Heart left ventricle (tissue), 16 donors: Measurements from ENCODE around the gene MTO1. TPM values are rescaled to one million over a fixed set of nuclear protein-coding genes. Genes with fewer than 3 reads are reported as not detected.
"Not testable (repeated sequence)": the region's sequence is repeated elsewhere in the genome, so short reads cannot be mapped to it uniquely, and the experiment has no call there.

Experiments used
- ATAC-seq, 4 donors: fragments of 200-7000 bp; cut with Tn5 transposase; one replicate each; pipeline ENCODE4 v1.9.1; 2020 to 2022; ENCODE audit warnings: moderate library complexity in 4 of 4, mild to moderate bottlenecking in 3 of 4, moderate number of reproducible peaks in 1 of 4
- DNase-seq, 5 donors: peaks; one replicate each; pipeline ENCODE4 v3.0.0-alpha.2; 2020
- H3K27ac ChIP-seq, 12 donors: fragments of 200-600 bp; sonication (generic) in 4 of 12; one replicate each; pipeline versions ENCODE4 v1.5.0 to v1.8.0; 2016 to 2022; ENCODE audit warnings: mild to moderate bottlenecking in 2 of 12
- H3K27me3 ChIP-seq, 9 donors: fragments of 200-600 bp; sonication (generic) in 2 of 9; one replicate each; pipeline versions ENCODE4 v1.5.1 to v1.8.0; 2016 to 2022; ENCODE audit warnings: mild to moderate bottlenecking in 3 of 9
- H3K36me3 ChIP-seq, 9 donors: fragments of 200-600 bp; sonication (generic) in 2 of 9; one replicate each; pipeline versions ENCODE4 v1.5.0 to v1.8.0; 2018 to 2022; ENCODE audit warnings: mild to moderate bottlenecking in 2 of 9
- H3K4me1 ChIP-seq, 12 donors: fragments of 200-600 bp; sonication (generic) in 4 of 12; one replicate each; pipeline versions ENCODE4 v1.5.0 to v1.8.0; 2016 to 2022; ENCODE audit warnings: mild to moderate bottlenecking in 3 of 12
- H3K4me3 ChIP-seq, 12 donors: fragments of 200-600 bp; sonication (generic) in 4 of 12; one replicate each; pipeline versions ENCODE4 v1.5.0 to v1.8.0; 2017 to 2022; ENCODE audit warnings: mild to moderate bottlenecking in 9 of 12, moderate library complexity in 4 of 12
- H3K9me3 ChIP-seq, 12 donors: fragments of 200-600 bp; sonication (generic) in 4 of 12; one replicate each; pipeline versions ENCODE4 v1.5.0 to v1.8.0; 2016 to 2022; ENCODE audit warnings: mild to moderate bottlenecking in 1 of 12
- CTCF ChIP-seq, 12 donors: fragments of 200-600 bp; sonication (generic) in 4 of 12; IDR thresholded peaks; one replicate each; pipeline versions ENCODE4 v1.5.0 to v1.8.0; 2018 to 2022; ENCODE audit warnings: antibody characterized with exemption in 12 of 12, mild to moderate bottlenecking in 5 of 12
- POLR2A ChIP-seq, 2 donors: fragments of 450-650 bp; IDR thresholded peaks; one replicate each; pipeline ENCODE4 v1.6.1; 2017; ENCODE audit warnings: antibody characterized with exemption in 2 of 2, mild to moderate bottlenecking in 2 of 2, moderate library complexity in 2 of 2
- WGBS, 4 donors: extraction: QIAGEN DNeasy Blood & Tissue Kit in 2 of 4; methylation state at CpG; one replicate each; pipeline versions ENCODE4 v1.1.5 to v1.1.7; 2013 to 2018; 5-methylcytosine and 5-hydroxymethylcytosine counted together
- intact Hi-C, 10 donors: fragments of 100-400 bp; cut with DNase I; formaldehyde crosslinking; loops; one replicate each; pipeline versions ENCODE4 v1.11.1 to v1.14.2; 2022
- polyA plus RNA-seq, 2 donors: library from polyadenylated mRNA; stranded (reverse); fragments of 200-250 nt; gene quantifications; one replicate each; pipeline ENCODE4 v1.2.3, GENCODE V29; 2013
- total RNA-seq, 9 donors: library from RNA; depleted of rRNA in 2 of 9; stranded (reverse); fragments of >200 nt in 2 of 9; fragmentation: NEBNext Ultra II Directional in 3 of 9; extraction: Animal tissue kit (Norgen Biotek cat#: 25700) in 3 of 9; gene quantifications; one replicate each; pipeline versions ENCODE4 v1.1.0 to v1.2.4, GENCODE V29; 2016 to 2023
- donor health status: ischemic (EF 13 %, LVEDD 7.1; RV severe dilation, severe dysfunction).
- donor health status: healthy with polysubstance abuse.
- donor health status: DM: no; HTN: yes; CAD: no.
- donor health status: DM: no; HTN: no; CAD: no.
- donor health status: ischemic (EF 25% LVEDD 6.9; RV normal size, moderate dysfunction).
- donor health status: ischemic (EF 25% LVEDD 5.7; RV mildly dilated, moderate dysfunction).
- donor health status: healthy.
- donor health status: DM: yes; HTN: yes; CAD: no.
- donor health status: ischemic (EF 35%, LVEDD 5.7; RV mildly dilated, moderate dysfunction).
- donor health status: nonischemic (EF 11% LVEDD 7.7; RV severe dilation, severe dysfunction).
- donor health status: DM: yes; HTN: yes; CAD: no.
- donor health status: PGD.
- donor health status: ischemic (EF 29% LVEDD 5.4; RV normal size, mild dysfunction).
- donor health status: nonischemic (EF 23%, LVEDD 6.1; RV moderate dilation, normal function).

MTO1 gene
- total and polyA plus RNA-seq, 11 donors, result 8.6 to 32.2 (median 23.0) TPM

GRCh38 chr6:73542891-73543290 lies 81.4 kb downstream of the MTO1 start:
- no peak for ATAC-seq
- no peak for DNase-seq
- Histone ChIP-seq H3K27me3 (no peaks in the 10 kb centered on the region), H3K36me3 (no peaks in the 10 kb centered on the region), H3K4me3 (no peak overlapping the region), H3K9me3 (no peaks in the 10 kb centered on the region), H3K4me1 (no peaks in the 10 kb centered on the region), H3K27ac (no peak overlapping the region)
- WGBS, 4 donors, result 91 to 94% (median 93%) methylated on average over 5 of the region's 5 CpGs
- intact Hi-C loops, result no loop called here
- no peak for TF ChIP-seq CTCF (IDR thresholded peaks at IDR 0.05)
- no peak for TF ChIP-seq POLR2A (IDR thresholded peaks at IDR 0.05)

GRCh38 chr6:73547036-73547435 lies 85.5 kb downstream of the MTO1 start:
- no peak for TF ChIP-seq CTCF (IDR thresholded peaks at IDR 0.05)
- Histone ChIP-seq H3K4me1 (no peaks in the 10 kb centered on the region), H3K27ac (no peak overlapping the region), H3K36me3 (no peaks in the 10 kb centered on the region), H3K27me3 (no peaks in the 10 kb centered on the region), H3K4me3 (no peak overlapping the region), H3K9me3 (no peaks in the 10 kb centered on the region)
- DNase-seq (no peak), ATAC-seq (no peak)
- WGBS, 4 donors, result 90 to 98% (median 93%) methylated on average over 1 of the region's 1 CpG
- intact Hi-C loops, result no loop called here

- TF ChIP-seq POLR2A (IDR thresholded peaks at IDR 0.05), result no peak
- TF ChIP-seq CTCF (IDR thresholded peaks at IDR 0.05), result no peak
- intact Hi-C loops, result no loop called here
- H3K27me3 ChIP-seq, result no peaks in the 10 kb centered on the region
- no peak overlapping the region for H3K27ac ChIP-seq
- H3K4me3 ChIP-seq, result no peak overlapping the region
- DNase-seq (no peak), ATAC-seq (no peak)
- no peaks in the 10 kb centered on the region for H3K9me3 ChIP-seq
- WGBS, 4 donors, result 85 to 92% (median 91%) methylated on average over 12 of the region's 12 CpGs
- H3K4me1 ChIP-seq, result no peaks in the 10 kb centered on the region
- no peaks in the 10 kb centered on the region for H3K36me3 ChIP-seq
These were observed 87.2 kb downstream of the MTO1 start for GRCh38 chr6:73548458-73549446.

- DNase-seq, H3K27ac ChIP-seq, H3K4me1 ChIP-seq, ATAC-seq, H3K4me3 ChIP-seq, H3K27me3 ChIP-seq, intact Hi-C loops, H3K36me3 ChIP-seq, H3K9me3 ChIP-seq: not testable (repeated sequence)
- WGBS, 4 donors, result 93 to 97% (median 95%) methylated on average over 4 of the region's 4 CpGs
These were observed 89.6 kb downstream of the MTO1 start for GRCh38 chr6:73551115-73551514.

GRCh38 chr6:73555380-73555949 lies 93.9 kb downstream of the MTO1 start:
- H3K9me3 ChIP-seq, H3K36me3 ChIP-seq, H3K4me3 ChIP-seq, intact Hi-C loops, DNase-seq, ATAC-seq, H3K27me3 ChIP-seq, H3K4me1 ChIP-seq, H3K27ac ChIP-seq: not testable (repeated sequence)
- 79 to 88% (median 82%) methylated on average over 11 of the region's 11 CpGs for WGBS, 4 donors
